Activated naive CD4-positive, alpha-beta T cell treated with anti-CD3 and anti-CD28 coated beads, Interleukin-2, amount 50 U/mL, for 72 hours (primary cell): Measurements from ENCODE around the gene MYBPH. TPM values are rescaled to one million over a fixed set of nuclear protein-coding genes. Genes with fewer than 3 reads are reported as not detected.

Experiments used
- ATAC-seq, 2 donors: fragments of 150-1000 bp; cut with Tn5 transposase; 2 replicates each; pipeline ENCODE4 v1.10.0; 2021; ENCODE audit warnings: mild to moderate bottlenecking in 2 of 2, moderate library complexity in 2 of 2
- DNase-seq, 2 donors: peaks; one replicate each; pipeline ENCODE4 v3.0.0; 2021 to 2022; ENCODE audit warnings: low spot score in 2 of 2
- H3K27ac Mint-ChIP-seq, 2 donors: one replicate each; pipeline ENCODE4 v1.8.0; 2022; ENCODE audit warnings: mild to moderate bottlenecking in 2 of 2, mixed read lengths in 2 of 2
- H3K36me3 Mint-ChIP-seq, 2 donors: one replicate each; pipeline ENCODE4 v1.8.0; 2022; ENCODE audit warnings: mixed read lengths in 2 of 2
- H3K9me3 Mint-ChIP-seq, 2 donors: one replicate each; pipeline ENCODE4 v1.8.0; 2022; ENCODE audit warnings: mixed read lengths in 2 of 2
- total RNA-seq, 2 donors: library from RNA; stranded (reverse); gene quantifications; one replicate each; pipeline ENCODE4 v1.2.3, GENCODE V29; 2022

Gene MYBPH, protein sequence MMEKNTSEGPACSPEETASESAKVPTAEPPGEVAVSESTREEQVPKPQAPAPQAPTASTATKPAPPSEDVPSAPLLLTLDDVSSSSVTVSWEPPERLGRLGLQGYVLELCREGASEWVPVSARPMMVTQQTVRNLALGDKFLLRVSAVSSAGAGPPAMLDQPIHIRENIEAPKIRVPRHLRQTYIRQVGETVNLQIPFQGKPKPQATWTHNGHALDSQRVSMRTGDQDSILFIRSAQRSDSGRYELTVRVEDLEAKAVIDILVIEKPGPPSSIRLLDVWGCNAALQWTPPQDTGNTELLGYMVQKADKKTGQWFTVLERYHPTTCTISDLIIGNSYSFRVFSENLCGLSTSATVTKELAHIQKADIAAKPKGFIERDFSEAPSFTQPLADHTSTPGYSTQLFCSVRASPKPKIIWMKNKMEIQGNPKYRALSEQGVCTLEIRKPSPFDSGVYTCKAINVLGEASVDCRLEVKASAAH
- total RNA-seq: not detected

GRCh38 chr1:203175237-203175826 lies at the start of gene MYBPH:
Gene MYBPH (minus strand): TSS chr1:203175826. CDS start chr1:203175755, 71 bp downstream.
- H3K27ac Mint-ChIP-seq: no peak within 1 kb of the TSS
- H3K36me3 Mint-ChIP-seq: no peaks in the 10 kb centered on the region
- DNase-seq (no peak), ATAC-seq (no peak)
- no peaks in the 10 kb centered on the region for H3K9me3 Mint-ChIP-seq

DNA sequence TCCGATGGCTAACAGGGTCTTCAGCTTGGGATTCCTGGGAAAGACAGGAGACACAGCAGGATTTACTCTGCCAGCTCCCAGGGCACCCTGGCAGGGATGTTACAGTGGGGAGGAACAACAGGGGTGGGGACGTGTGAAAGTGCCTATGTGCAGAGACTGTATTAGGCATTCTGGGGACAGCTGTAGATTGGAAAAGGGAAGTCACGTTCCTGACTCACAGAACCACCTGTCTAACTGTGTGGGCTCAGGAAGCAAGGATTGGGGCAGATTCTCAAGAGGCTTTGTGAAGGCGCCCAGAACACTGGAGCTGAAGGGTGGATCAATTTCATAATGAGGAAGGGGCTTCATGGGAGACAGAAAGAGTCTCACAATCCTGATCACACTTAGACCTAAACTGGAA lies 49.4 kb upstream of the MYBPH start:
- Mint-ChIP-seq H3K27ac (no peak overlapping the region), H3K9me3 (no peaks in the 10 kb centered on the region), H3K36me3 (no peaks in the 10 kb centered on the region)
- DNase-seq: no peak
- no peak for ATAC-seq

GRCh38 chr1:203223012-203223775 lies 47.6 kb upstream of the MYBPH start:
- no peak for DNase-seq
- ATAC-seq: no peak
- H3K9me3 Mint-ChIP-seq: no peaks in the 10 kb centered on the region
- no peaks in the 10 kb centered on the region for H3K36me3 Mint-ChIP-seq
- no peak overlapping the region for H3K27ac Mint-ChIP-seq

GRCh38 chr1:203219934-203220333 lies 44.3 kb upstream of the MYBPH start:
- DNase-seq (no peak), ATAC-seq (no peak)
- H3K9me3 Mint-ChIP-seq: no peaks in the 10 kb centered on the region
- no peak overlapping the region for H3K27ac Mint-ChIP-seq
- no peaks in the 10 kb centered on the region for H3K36me3 Mint-ChIP-seq

GRCh38 chr1:203219171-203219570 lies 43.5 kb upstream of the MYBPH start:
- DNase-seq (no peak), ATAC-seq (no peak)
- Mint-ChIP-seq H3K27ac (no peak overlapping the region), H3K36me3 (no peaks in the 10 kb centered on the region), H3K9me3 (no peaks in the 10 kb centered on the region)

DNA sequence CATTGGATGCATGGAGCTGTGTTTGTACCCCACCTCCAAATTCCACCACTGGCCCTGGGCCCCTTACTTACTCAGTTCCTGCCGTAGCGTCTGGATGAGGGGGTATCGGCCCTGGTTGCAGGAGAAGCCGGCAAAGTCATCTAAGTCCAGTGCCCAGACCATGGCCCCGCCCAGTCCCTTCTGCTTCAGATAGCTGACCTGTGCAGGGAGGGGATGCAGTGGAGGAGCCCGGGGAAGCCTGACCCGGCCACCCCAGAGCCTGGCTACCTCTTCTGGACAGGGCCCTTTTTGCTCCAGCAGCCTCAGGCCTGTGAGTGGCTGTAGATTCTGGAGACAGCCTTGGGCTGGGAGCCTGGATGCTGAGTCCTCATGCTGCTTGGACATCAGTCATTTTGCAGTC lies 42.0 kb upstream of the MYBPH start:
- no peak for DNase-seq
- Mint-ChIP-seq H3K36me3 (no peaks in the 10 kb centered on the region), H3K9me3 (no peaks in the 10 kb centered on the region), H3K27ac (no peak overlapping the region)
- ATAC-seq: no peak

DNA sequence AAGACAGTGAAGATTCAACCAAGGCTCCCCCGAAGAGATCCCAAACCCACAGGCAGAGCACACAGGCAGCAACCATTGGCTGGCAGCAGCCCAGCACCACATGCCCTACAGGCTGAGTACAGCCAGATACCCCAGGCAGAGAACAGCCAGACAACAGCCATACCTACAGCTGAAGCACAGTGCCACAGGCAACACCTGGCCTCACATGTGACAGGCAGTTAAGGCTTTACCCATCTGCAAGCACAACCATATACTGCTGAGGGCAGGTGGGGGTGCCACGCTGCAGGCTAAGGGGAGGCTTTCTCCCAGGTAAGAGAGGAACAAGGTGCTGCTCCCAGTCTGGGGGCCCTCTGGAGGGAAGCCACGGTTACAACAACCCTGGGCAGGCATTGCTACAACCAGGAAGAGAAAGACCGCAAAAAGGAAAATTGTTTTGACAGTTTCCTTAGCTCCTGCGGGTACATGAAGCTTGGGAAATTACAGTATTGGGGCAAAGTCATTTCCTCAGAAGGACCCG lies 41.6 kb upstream of the MYBPH start:
- Mint-ChIP-seq H3K36me3 (no peaks in the 10 kb centered on the region), H3K9me3 (no peaks in the 10 kb centered on the region), H3K27ac (no peak overlapping the region)
- DNase-seq (no peak), ATAC-seq (no peak)

- no peaks in the 10 kb centered on the region for H3K36me3 Mint-ChIP-seq
- H3K9me3 Mint-ChIP-seq: no peaks in the 10 kb centered on the region
- peak; percentile 60 to 64 for ATAC-seq
- no peak overlapping the region for H3K27ac Mint-ChIP-seq
- peak in 1 of 2 donors; percentile 68 for DNase-seq
Measured at GRCh38 chr1:203216274-203217138, 40.9 kb upstream of the MYBPH start.

GRCh38 chr1:203215573-203215972 lies 39.9 kb upstream of the MYBPH start:
- H3K27ac Mint-ChIP-seq: no peak overlapping the region
- no peaks in the 10 kb centered on the region for H3K36me3 Mint-ChIP-seq
- ATAC-seq (no peak), DNase-seq (no peak)
- H3K9me3 Mint-ChIP-seq: no peaks in the 10 kb centered on the region

GRCh38 chr1:203214871-203215270 lies 39.2 kb upstream of the MYBPH start:
- Mint-ChIP-seq H3K36me3 (no peaks in the 10 kb centered on the region), H3K27ac (no peak overlapping the region), H3K9me3 (no peaks in the 10 kb centered on the region)
- DNase-seq: no peak
- ATAC-seq: no peak

DNA sequence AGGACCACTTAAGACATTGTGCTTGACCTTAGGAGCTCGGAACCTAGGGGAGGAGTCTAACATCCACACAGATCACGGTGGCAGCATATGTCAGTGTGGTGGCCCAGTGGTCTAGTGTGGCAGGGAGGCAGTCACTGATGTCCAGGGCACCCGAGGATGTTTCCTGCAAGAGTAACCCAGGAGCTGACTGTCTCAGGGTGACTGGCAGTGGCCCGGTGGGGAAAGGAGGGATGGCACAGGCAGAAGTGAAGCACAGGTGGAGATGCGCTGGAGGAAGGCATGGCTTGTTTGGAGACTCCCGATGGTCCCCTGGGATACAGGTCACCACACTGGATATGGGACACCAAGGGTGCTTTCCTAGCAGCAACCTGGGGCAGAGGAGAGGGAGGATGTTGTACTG lies 37.5 kb upstream of the MYBPH start:
- DNase-seq: no peak
- no peak for ATAC-seq
- no peak overlapping the region for H3K27ac Mint-ChIP-seq
- no peaks in the 10 kb centered on the region for H3K9me3 Mint-ChIP-seq
- no peaks in the 10 kb centered on the region for H3K36me3 Mint-ChIP-seq

DNA sequence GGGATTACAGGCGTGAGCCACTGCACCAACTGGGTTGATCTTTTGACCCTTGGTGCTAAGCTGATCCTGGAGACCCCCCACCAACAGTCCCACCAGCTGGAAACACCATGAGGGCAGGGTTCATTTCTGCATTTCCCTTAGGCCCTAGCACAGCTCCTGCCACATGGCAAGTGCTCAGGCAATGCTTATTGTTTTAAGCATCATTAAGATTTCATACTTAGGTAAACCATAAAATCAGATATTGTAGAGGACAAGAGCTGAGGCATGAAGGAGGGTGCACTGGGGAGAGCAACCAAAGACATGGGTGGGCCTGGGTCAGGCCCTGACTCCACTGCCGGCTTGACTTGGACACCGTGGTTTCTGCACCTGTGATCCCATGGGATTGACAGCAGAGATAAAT lies 36.2 kb upstream of the MYBPH start:
- no peak for DNase-seq
- no peaks in the 10 kb centered on the region for H3K9me3 Mint-ChIP-seq
- no peak overlapping the region for H3K27ac Mint-ChIP-seq
- ATAC-seq: no peak
- no peaks in the 10 kb centered on the region for H3K36me3 Mint-ChIP-seq

GRCh38 chr1:203210988-203211387 lies 35.4 kb upstream of the MYBPH start:
- no peak for DNase-seq
- H3K27ac Mint-ChIP-seq: no peak overlapping the region
- H3K36me3 Mint-ChIP-seq: no peaks in the 10 kb centered on the region
- H3K9me3 Mint-ChIP-seq: no peaks in the 10 kb centered on the region
- ATAC-seq: no peak

GRCh38 chr1:203210350-203210749 lies 34.7 kb upstream of the MYBPH start:
- H3K9me3 Mint-ChIP-seq: no peaks in the 10 kb centered on the region
- H3K27ac Mint-ChIP-seq: no peak overlapping the region
- H3K36me3 Mint-ChIP-seq: no peaks in the 10 kb centered on the region
- DNase-seq (no peak), ATAC-seq (no peak)

DNA sequence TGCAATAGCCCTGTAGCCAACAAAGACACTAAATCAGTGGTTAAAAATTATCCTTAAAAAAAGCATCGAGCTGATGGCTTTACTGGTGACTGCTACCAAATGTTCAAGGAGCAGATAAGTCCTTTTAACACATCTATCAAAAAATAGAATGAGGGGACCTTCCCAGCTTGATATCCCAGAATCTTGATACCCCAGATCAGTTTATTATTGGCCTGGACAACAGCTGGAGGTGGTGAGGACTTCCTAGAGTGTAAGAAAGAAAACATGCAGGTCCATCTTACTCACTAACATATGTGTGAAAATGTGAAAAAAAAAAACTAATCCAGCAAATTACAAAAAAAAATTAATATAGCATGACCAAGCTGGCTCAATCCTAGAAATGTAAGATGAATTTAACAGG lies 32.6 kb upstream of the MYBPH start:
- Mint-ChIP-seq H3K36me3 (no peaks in the 10 kb centered on the region), H3K27ac (no peak overlapping the region), H3K9me3 (no peaks in the 10 kb centered on the region)
- no peak for ATAC-seq
- no peak for DNase-seq

- H3K9me3 Mint-ChIP-seq: no peaks in the 10 kb centered on the region
- DNase-seq (no peak), ATAC-seq (no peak)
- H3K36me3 Mint-ChIP-seq: no peaks in the 10 kb centered on the region
- no peak overlapping the region for H3K27ac Mint-ChIP-seq
Measured at GRCh38 chr1:203207751-203208150, 32.1 kb upstream of the MYBPH start.
